MM.1S (cell line): ENCODE results near the gene SUPT3H.

Source experiments
- DNase-seq: peaks from one replicate; pipeline ENCODE4 v3.0.0-alpha.2; 2015
- H2AFZ ChIP-seq: fragments of 300-600 bp; sonication (generic); 2 replicates; pipeline ENCODE4 v1.6.0; 2016; ENCODE audit warnings: antibody characterized with exemption, low read length
- H3F3A ChIP-seq: fragments of 300-600 bp; sonication (generic); 2 replicates; pipeline ENCODE4 v1.6.1; 2016; ENCODE audit warnings: mild to moderate bottlenecking, antibody characterized with exemption, low read length, moderate library complexity, mixed read lengths; ENCODE audit not compliant: insufficient read depth
- H3K27ac ChIP-seq: fragments of 300-600 bp; sonication (generic); 2 replicates; pipeline ENCODE4 v1.5.1; 2016; ENCODE audit warnings: mild to moderate bottlenecking, low read length
- H3K27me3 ChIP-seq: fragments of 300-600 bp; sonication (generic); replicated peaks from 2 replicates; pipeline ENCODE4 v1.6.0; 2016; ENCODE audit warnings: low read length; ENCODE audit not compliant: insufficient read depth
- H3K36me3 ChIP-seq: fragments of 300-600 bp; sonication (generic); replicated peaks from 2 replicates; pipeline ENCODE4 v1.6.1; 2016; ENCODE audit warnings: mild to moderate bottlenecking, low read length, mixed read lengths; ENCODE audit not compliant: insufficient read depth
- H3K4me1 ChIP-seq: fragments of 300-600 bp; sonication (generic); 2 replicates; pipeline ENCODE4 v1.6.1; 2016; ENCODE audit warnings: low read length, mixed read lengths
- H3K4me2 ChIP-seq: fragments of 300-600 bp; sonication (generic); 2 replicates; pipeline ENCODE4 v1.6.0; 2016; ENCODE audit warnings: low read depth, low read length
- H3K4me3 ChIP-seq: fragments of 300-600 bp; sonication (generic); 2 replicates; pipeline ENCODE4 v1.5.1; 2016; ENCODE audit warnings: low read length, mixed read lengths
- H3K79me2 ChIP-seq: fragments of 300-600 bp; sonication (generic); 2 replicates; pipeline ENCODE4 v1.6.1; 2016; ENCODE audit warnings: mixed run types, low read length, mixed read lengths
- H3K9ac ChIP-seq: fragments of 300-600 bp; sonication (generic); 2 replicates; pipeline ENCODE4 v1.6.1; 2016; ENCODE audit warnings: low read length, mixed read lengths
- H3K9me2 ChIP-seq: fragments of 300-600 bp; sonication (generic); replicated peaks from 2 replicates; pipeline ENCODE4 v1.6.1; 2016; ENCODE audit warnings: mild to moderate bottlenecking, low read length, mixed read lengths; ENCODE audit not compliant: insufficient read depth
- H3K9me3 ChIP-seq: fragments of 300-600 bp; sonication (generic); replicated peaks from 2 replicates; pipeline ENCODE4 v1.6.1; 2016; ENCODE audit warnings: mild to moderate bottlenecking, low read length, mixed read lengths; ENCODE audit not compliant: insufficient read depth
- H4K20me1 ChIP-seq: fragments of 300-600 bp; sonication (generic); 2 replicates; pipeline ENCODE4 v1.6.1; 2016; ENCODE audit warnings: mild to moderate bottlenecking, low read length, moderate library complexity, mixed read lengths; ENCODE audit not compliant: insufficient read depth
- EZH2 ChIP-seq: fragments of 300-600 bp; sonication (generic); optimal IDR thresholded peaks from 2 replicates; pipeline ENCODE3; 2017; ENCODE audit warnings: low read depth, mild to moderate bottlenecking, antibody characterized with exemption, low read length, mixed read lengths
- EZH2phosphoT487 ChIP-seq: fragments of 300-600 bp; sonication (generic); IDR thresholded peaks from 2 replicates; pipeline ENCODE4 v1.6.1; 2018; ENCODE audit warnings: antibody characterized with exemption, low read length
- TF ChIP-seq, protein P1 (sequence below): fragments of 300-600 bp; sonication (generic); IDR thresholded peaks from 2 replicates; pipeline ENCODE4 v1.5.1; 2016; ENCODE audit warnings: antibody characterized with exemption, low read length, mixed read lengths

SUPT3H gene

DNA sequence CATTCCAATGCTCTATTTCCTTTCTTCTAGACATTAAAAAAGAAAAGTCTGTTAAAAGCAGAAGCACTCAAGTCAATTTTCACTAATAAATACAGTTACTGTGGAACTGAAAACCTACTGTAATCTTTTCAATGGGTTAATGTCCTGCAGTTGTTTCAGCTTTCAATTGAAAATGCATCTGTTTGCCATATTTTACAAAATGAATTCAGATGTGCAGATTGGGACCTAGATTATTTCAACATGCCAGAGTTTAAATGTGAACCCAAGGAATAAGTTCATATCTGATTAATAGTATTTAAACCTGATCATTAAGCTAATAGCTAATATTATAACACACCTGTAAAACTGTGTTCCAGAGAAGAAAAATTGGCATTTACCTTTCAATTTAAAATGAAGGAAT, 9.7 kb downstream of the SUPT3H start:
- H3K4me1 ChIP-seq: no peaks in the 10 kb centered on the region
- H3K27me3 ChIP-seq: no peaks in the 10 kb centered on the region
- no peak for DNase-seq
- no peak overlapping the region for H2AFZ ChIP-seq
- no peak overlapping the region for H3K4me2 ChIP-seq
- no peaks in the 10 kb centered on the region for H3K36me3 ChIP-seq
- H3F3A ChIP-seq: no peaks in the 10 kb centered on the region
- no peaks in the 10 kb centered on the region for H3K9me3 ChIP-seq
- no peak overlapping the region for H3K27ac ChIP-seq
- H3K79me2 ChIP-seq: no peaks in the 10 kb centered on the region
- no peak overlapping the region for H3K4me3 ChIP-seq
- H4K20me1 ChIP-seq: no peaks in the 10 kb centered on the region
- H3K9ac ChIP-seq: no peak overlapping the region
- TF ChIP-seq, protein P1, sequence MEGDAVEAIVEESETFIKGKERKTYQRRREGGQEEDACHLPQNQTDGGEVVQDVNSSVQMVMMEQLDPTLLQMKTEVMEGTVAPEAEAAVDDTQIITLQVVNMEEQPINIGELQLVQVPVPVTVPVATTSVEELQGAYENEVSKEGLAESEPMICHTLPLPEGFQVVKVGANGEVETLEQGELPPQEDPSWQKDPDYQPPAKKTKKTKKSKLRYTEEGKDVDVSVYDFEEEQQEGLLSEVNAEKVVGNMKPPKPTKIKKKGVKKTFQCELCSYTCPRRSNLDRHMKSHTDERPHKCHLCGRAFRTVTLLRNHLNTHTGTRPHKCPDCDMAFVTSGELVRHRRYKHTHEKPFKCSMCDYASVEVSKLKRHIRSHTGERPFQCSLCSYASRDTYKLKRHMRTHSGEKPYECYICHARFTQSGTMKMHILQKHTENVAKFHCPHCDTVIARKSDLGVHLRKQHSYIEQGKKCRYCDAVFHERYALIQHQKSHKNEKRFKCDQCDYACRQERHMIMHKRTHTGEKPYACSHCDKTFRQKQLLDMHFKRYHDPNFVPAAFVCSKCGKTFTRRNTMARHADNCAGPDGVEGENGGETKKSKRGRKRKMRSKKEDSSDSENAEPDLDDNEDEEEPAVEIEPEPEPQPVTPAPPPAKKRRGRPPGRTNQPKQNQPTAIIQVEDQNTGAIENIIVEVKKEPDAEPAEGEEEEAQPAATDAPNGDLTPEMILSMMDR: no peak
- no peak for TF ChIP-seq EZH2phosphoT487
- TF ChIP-seq EZH2: no peak
- H3K9me2 ChIP-seq: no peaks in the 10 kb centered on the region

DNA sequence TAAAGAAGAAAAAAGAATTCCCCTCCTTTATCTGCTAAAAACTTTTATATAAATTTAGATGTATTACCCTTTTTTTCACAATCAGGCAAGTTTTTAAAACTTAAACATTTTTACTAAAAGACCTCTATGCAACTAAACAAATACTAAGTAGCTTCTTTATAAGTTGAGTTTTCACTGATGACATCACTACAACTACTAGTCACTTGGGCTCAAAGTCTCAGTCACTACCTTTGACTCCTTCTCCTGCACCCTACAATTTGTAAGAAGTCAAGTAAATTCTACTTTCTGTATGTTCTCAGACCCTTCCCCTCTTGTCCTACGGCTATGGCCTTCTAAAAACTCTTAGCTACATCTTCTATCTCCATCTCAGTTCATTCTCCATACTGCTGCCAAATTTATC, 11.2 kb downstream of the SUPT3H start:
- Histone ChIP-seq H3K9ac (no peak overlapping the region), H3K4me2 (no peak overlapping the region), H3K4me1 (no peaks in the 10 kb centered on the region), H3K27ac (no peak overlapping the region), H3K4me3 (no peak overlapping the region), H3K79me2 (no peaks in the 10 kb centered on the region), H3K9me2 (no peaks in the 10 kb centered on the region), H3F3A (no peaks in the 10 kb centered on the region), H3K9me3 (no peaks in the 10 kb centered on the region), H2AFZ (no peak overlapping the region), H3K36me3 (no peaks in the 10 kb centered on the region), H4K20me1 (no peaks in the 10 kb centered on the region), H3K27me3 (no peaks in the 10 kb centered on the region)
- DNase-seq: no peak
- no peak for TF ChIP-seq EZH2phosphoT487
- TF ChIP-seq EZH2: no peak

GRCh38 chr6:45365036-45365435, 12.7 kb downstream of the SUPT3H start:
- H3K9me2 ChIP-seq: no peaks in the 10 kb centered on the region
- no peaks in the 10 kb centered on the region for H4K20me1 ChIP-seq
- H3K36me3 ChIP-seq: no peaks in the 10 kb centered on the region
- no peak overlapping the region for H3K4me3 ChIP-seq
- H3K9me3 ChIP-seq: no peaks in the 10 kb centered on the region
- no peak overlapping the region for H3K4me2 ChIP-seq
- H3K27me3 ChIP-seq: no peaks in the 10 kb centered on the region
- DNase-seq: no peak
- no peak overlapping the region for H2AFZ ChIP-seq
- H3K27ac ChIP-seq: no peak overlapping the region
- H3F3A ChIP-seq: no peaks in the 10 kb centered on the region
- H3K4me1 ChIP-seq: no peaks in the 10 kb centered on the region
- no peaks in the 10 kb centered on the region for H3K79me2 ChIP-seq
- TF ChIP-seq EZH2phosphoT487 (no peak), EZH2 (no peak)
- TF ChIP-seq, protein P1: no peak
- H3K9ac ChIP-seq: no peak overlapping the region

DNA sequence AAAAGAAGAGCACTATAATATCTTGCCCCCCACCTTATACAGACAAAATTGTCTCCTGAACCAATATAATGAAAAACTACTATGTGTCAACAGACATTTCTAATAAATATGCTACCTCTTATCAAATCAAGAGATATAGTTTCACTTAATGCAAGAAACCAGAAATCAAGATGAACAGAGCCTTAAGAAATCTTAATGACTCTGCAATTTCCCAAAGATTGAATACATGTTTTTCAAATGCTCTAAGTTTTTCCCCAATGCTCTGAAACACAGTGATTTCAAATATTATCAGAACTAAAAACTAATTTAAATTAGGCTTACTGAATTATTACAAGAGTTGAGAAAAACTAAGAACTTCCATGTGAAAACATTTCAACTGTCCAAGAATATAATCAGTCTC, 13.3 kb downstream of the SUPT3H start:
- Histone ChIP-seq H3F3A (no peaks in the 10 kb centered on the region), H3K4me3 (no peak overlapping the region), H3K27me3 (no peaks in the 10 kb centered on the region), H3K9me2 (no peaks in the 10 kb centered on the region), H3K9ac (no peak overlapping the region), H3K79me2 (no peaks in the 10 kb centered on the region), H3K4me2 (no peak overlapping the region), H2AFZ (no peak overlapping the region), H3K27ac (no peak overlapping the region), H3K36me3 (no peaks in the 10 kb centered on the region), H3K9me3 (no peaks in the 10 kb centered on the region), H3K4me1 (no peaks in the 10 kb centered on the region), H4K20me1 (no peaks in the 10 kb centered on the region)
- DNase-seq: no peak
- no peak for TF ChIP-seq EZH2phosphoT487
- TF ChIP-seq EZH2: no peak
- TF ChIP-seq, protein P1: no peak
